HG03103 (cell line): ENCODE results near the gene PCDHA1.
"Not testable (repeated sequence)": the region's sequence is repeated elsewhere in the genome, so short reads cannot be mapped to it uniquely, and the experiment has no call there.

Experiments
- ATAC-seq: cut with Tn5 transposase; IDR thresholded peaks from one replicate; pipeline ENCODE4 v1.9.1; 2021; ENCODE audit warnings: low read depth; ENCODE audit not compliant: unreplicated experiment

Gene PCDHA1

DNA sequence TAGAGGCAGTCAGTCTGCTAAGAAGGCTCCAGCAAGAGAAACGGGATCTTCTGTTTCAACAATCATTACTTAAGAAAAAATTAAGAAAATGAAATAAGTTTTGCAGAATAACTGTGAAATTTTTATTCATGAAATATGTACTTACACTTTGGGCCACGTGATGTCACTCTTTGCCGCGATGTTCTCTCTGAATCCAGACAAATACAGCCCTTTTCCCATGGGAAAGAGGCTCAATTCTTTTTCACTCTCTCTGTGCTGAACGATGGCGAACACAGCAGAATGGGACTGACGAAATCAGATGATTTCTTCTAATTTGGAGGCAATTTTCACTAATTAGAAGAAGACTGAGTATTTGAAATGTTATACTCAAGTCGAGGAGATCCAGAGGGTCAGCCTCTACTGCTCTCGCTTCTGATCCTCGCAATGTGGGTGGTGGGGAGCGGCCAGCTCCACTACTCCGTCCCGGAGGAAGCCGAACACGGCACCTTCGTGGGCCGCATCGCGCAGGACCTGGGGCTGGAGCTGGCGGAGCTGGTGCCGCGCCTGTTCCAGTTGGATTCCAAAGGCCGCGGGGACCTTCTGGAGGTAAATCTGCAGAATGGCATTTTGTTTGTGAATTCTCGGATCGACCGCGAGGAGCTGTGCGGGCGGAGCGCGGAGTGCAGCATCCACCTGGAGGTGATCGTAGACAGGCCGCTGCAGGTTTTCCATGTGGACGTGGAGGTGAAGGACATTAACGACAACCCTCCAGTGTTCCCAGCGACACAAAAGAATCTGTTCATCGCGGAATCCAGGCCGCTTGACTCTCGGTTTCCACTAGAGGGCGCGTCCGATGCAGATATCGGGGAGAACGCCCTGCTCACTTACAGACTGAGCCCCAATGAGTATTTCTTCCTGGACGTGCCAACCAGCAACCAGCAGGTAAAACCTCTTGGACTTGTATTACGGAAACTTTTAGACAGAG lies 62.5 kb downstream of the PCDHA1 start, which contains the start of gene PCDHA9:
TSS of gene PCDHA9 (plus strand) at position 244 of the 964 bp plus-strand sequence. CDS start at position 358, 114 bp downstream.
- not testable (repeated sequence) for ATAC-seq

DNA sequence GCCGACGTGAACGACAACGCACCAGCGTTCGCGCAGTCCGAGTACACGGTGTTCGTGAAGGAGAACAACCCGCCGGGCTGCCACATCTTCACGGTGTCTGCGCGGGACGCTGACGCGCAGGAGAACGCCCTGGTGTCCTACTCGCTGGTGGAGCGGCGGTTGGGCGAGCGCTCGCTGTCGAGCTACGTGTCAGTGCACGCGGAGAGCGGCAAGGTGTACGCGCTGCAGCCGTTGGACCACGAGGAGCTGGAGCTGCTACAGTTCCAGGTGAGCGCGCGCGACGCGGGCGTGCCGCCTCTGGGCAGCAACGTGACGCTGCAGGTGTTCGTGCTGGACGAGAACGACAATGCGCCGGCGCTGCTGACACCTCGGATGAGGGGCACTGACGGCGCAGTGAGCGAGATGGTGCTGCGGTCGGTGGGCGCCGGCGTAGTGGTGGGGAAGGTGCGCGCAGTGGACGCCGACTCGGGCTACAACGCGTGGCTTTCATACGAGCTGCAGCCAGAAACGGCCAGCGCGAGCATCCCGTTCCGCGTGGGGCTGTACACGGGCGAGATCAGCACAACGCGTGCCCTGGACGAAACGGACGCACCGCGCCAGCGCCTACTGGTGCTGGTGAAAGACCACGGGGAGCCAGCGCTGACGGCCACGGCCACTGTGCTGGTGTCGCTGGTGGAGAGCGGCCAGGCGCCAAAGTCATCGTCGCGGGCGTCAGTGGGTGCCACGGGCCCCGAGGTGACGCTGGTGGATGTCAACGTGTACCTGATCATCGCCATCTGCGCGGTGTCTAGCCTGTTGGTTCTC lies 64.1 kb downstream of the PCDHA1 start:
- ATAC-seq: not testable (repeated sequence)

DNA sequence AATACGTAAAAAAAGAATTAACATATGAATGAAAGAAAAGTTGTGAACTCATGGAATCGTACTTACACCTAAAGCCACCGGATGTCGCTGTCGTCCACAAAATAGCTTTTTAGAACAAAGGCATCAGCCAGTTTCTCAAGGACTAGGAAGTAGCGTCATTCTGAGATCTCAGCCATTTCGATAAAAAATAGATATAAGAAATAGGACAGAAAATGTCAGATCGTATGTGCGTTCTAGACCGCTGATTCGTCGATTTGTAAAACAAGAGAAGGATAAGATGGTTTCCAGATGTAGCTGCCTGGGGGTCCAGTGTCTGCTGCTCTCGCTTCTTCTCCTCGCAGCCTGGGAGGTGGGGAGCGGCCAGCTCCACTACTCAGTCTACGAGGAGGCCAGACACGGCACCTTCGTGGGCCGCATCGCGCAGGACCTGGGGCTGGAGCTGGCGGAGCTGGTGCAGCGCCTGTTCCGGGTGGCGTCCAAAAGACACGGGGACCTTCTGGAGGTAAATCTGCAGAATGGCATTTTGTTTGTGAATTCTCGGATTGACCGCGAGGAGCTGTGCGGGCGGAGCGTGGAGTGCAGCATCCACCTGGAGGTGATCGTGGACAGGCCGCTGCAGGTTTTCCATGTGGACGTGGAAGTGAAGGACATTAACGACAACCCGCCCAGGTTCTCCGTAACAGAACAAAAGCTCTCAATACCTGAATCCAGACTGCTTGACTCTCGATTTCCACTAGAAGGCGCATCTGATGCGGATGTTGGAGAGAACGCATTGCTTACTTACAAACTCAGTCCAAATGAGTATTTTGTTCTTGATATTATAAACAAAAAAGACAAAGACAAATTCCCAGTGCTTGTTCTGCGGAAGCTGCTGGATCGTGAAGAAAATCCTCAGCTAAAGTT lies 70.1 kb downstream of the PCDHA1 start, which contains the start of gene PCDHA10:
TSS of gene PCDHA10 (plus strand) at position 126 of the 903 bp plus-strand sequence. CDS start at position 278, 152 bp downstream.
- no peak for ATAC-seq

DNA sequence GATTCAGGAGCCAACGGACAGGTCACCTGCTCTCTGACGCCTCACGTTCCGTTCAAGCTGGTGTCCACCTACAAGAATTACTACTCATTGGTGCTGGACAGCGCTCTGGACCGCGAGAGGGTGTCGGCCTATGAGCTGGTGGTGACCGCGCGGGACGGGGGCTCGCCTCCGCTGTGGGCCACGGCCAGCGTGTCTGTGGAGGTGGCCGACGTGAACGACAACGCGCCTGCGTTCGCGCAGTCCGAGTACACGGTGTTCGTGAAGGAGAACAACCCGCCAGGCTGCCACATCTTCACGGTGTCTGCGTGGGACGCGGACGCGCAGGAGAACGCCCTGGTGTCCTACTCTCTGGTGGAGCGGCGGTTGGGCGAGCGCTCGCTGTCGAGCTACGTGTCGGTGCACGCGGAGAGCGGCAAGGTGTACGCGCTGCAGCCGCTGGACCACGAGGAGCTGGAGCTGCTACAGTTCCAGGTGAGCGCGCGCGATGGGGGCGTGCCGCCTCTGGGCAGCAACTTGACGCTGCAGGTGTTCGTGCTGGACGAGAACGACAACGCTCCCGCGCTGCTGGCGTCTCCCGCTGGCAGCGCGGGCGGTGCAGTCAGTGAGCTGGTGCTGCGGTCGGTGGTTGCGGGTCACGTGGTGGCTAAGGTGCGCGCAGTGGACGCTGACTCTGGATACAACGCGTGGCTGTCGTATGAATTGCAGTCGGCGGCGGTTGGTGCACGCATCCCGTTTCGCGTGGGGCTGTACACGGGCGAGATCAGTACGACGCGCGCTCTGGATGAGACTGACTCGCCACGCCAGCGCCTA lies 71.4 kb downstream of the PCDHA1 start:
- ATAC-seq: no peak

DNA sequence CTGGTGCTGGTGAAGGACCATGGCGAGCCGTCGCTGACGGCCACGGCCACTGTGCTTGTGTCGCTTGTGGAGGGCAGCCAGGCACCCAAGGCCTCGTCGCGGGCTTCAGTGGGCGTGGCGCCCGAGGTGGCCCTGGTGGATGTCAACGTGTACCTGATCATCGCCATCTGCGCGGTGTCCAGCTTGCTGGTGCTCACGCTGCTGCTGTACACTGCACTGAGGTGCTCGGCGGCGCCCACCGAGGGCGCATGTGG lies 72.0 kb downstream of the PCDHA1 start:
- no peak for ATAC-seq

DNA sequence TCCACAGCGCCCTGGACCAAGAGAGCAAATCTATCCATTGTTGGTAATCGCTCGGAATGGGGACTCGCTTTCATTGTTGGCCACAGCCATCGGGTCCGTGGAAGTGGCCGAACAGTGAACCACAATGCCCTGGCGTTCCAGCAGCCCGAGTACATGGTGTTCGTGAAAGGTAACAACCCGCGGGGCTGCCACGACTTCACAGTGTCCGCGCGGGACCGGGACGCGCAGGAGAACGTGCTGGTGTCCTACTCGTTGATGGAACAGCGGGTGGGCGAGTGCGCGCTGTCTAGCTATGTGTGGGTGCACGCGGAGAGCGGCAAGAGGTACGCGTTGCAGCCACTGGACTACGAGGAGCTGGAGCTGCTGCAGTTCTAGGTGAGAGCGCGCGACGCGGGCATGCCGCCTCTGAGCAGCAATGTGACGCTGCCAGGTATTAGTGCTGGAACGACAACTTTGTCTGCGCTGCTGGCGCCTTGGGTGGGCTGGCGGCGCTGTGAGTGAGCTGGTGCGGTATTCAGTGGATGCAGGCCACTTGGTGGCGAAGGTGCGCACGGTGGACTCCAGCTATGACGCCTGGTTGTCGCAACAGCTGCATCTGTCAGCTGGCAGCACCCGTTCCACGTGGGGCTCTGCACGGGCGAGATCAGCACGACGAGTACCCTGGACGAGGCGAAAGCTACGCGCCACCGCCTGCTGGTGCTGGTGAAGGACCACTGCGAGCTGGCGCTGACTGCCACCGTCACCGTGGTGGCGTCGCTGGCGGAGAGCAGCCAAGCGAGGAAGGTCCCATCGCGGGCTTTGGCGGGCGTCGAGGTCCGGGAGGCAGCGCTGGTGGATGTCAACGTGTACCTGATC lies 76.7 kb downstream of the PCDHA1 start:
- no peak for ATAC-seq

DNA sequence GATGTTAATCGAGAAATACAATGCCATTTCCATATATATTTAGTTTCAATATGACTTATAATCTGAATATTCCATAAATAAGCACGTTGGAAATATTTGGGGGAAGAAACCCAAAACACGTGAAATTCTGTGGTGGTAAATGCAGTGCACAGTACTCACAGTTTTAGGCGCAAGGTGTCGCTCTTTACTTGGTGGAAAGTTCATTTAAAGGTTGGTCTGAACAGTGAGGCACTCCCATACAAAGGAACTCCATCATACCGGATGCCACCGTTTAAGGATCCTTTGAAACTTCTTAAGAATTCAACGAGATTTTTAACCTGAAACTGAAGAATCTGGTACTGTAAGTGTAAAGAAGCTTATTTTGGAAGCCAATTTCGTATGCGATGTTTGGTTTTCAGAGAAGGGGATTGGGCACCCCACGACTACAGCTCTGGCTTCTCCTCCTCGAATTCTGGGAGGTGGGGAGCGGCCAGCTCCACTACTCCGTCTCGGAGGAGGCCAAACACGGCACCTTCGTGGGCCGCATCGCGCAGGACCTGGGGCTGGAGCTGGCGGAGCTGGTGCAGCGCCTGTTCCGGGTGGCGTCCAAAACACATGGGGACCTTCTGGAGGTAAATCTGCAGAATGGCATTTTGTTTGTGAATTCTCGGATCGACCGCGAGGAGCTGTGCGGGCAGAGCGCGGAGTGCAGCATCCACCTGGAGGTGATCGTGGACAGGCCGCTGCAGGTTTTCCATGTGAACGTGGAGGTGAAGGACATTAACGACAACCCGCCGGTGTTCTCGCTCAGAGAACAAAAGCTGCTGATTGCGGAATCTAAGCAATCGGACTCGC lies 83.0 kb downstream of the PCDHA1 start, which contains the start of gene PCDHA11:
TSS of gene PCDHA11 (plus strand) at position 237 of the 834 bp plus-strand sequence. CDS start at position 384, 147 bp downstream.
- no peak for ATAC-seq

DNA sequence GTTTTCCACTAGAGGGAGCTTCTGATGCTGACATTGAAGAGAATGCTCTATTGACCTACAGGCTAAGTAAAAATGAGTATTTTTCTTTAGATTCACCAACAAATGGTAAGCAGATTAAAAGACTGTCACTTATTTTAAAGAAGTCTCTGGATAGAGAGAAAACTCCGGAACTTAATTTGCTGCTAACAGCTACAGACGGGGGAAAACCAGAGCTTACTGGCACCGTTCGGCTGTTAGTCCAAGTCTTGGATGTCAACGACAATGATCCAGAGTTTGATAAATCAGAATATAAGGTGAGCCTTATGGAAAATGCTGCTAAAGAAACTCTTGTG lies 83.6 kb downstream of the PCDHA1 start:
- ATAC-seq: no peak

DNA sequence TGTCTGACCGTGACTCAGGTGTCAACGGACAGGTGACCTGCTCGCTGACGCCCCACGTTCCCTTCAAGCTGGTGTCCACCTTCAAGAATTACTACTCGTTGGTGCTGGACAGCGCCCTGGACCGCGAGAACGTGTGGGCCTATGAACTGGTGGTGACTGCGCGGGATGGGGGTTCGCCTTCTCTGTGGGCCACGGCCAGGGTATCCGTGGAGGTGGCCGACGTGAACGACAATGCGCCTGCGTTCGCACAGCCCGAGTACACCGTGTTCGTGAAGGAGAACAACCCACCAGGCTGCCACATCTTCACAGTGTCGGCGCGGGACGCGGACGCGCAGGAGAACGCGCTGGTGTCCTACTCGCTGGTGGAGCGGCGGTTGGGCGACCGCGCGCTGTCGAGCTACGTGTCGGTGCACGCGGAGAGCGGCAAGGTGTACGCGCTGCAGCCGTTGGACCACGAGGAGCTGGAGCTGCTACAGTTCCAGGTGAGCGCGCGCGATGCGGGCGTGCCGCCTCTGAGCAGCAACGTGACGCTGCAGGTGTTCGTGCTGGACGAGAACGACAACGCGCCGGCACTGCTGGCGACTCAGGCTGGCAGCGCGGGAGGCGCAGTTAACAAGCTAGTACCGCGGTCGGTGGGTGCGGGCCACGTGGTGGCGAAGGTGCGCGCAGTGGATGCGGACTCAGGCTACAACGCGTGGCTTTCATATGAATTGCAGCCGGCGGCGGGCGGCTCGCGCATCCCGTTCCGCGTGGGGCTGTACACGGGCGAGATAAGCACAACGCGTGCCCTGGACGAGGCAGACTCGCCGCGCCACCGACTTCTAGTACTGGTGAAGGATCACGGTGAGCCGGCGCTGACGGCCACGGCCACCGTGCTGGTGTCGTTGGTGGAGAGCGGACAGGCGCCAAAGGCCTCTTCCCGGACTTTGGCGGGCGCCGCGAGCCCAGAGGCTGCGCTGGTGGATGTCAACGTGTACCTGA lies 84.6 kb downstream of the PCDHA1 start:
- ATAC-seq: no peak

DNA sequence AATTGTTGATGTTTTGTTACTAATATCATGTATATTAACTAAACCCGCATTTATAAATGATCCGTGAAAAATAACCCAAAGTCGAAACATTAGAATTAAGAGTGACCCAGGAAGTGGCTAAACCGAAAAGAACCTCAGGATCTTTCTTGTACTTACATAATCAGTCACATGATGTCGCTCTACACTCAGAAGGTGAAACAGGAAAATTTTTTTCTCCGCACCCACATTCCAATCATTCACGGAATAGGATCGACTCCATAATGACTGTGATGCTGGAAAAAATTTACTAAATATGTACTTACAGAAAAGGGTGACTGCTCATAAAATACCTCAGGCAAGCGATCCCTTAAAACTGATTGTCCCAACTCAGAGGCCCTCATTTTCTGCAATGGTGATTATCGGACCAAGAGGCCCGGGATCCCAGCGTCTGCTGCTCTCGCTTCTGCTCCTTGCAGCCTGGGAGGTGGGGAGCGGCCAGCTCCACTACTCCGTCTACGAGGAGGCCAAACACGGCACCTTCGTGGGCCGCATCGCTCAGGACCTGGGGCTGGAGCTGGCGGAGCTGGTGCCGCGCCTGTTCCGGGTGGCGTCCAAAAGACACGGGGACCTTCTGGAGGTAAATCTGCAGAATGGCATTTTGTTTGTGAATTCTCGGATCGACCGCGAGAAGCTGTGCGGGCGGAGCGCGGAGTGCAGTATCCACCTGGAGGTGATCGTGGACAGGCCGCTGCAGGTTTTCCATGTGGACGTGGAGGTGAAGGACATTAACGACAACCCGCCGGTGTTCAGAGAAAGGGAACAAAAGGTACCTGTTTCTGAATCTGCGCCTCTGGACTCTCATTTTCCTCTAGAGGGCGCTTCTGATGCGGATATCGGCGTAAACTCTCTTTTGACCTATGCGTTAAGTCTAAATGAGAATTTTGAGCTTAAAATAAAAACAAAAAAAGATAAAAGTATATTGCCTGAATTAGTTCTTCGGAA lies 89.4 kb downstream of the PCDHA1 start, which contains the start of gene PCDHA12:
TSS of gene PCDHA12 (plus strand) at position 224 of the 981 bp plus-strand sequence. CDS start at position 389, 165 bp downstream.
- no peak for ATAC-seq

DNA sequence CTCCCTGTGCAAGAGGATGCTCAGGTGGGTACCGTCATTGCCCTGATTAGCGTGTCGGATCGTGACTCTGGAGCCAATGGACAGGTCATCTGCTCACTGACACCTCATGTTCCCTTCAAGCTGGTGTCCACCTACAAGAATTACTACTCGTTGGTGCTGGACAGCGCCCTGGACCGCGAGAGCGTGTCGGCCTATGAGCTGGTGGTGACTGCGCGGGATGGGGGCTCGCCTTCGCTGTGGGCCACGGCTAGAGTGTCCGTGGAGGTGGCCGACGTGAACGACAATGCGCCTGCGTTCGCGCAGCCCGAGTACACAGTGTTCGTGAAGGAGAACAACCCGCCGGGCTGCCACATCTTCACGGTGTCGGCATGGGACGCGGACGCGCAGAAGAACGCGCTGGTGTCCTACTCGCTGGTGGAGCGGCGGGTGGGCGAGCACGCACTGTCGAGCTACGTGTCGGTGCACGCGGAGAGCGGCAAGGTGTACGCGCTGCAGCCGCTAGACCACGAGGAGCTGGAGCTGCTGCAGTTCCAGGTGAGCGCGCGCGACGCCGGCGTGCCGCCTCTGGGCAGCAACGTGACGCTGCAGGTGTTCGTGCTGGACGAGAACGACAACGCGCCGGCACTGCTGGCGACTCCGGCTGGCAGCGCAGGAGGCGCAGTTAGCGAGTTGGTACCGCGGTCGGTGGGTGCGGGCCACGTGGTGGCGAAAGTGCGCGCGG lies 90.8 kb downstream of the PCDHA1 start:
- not testable (repeated sequence) for ATAC-seq

DNA sequence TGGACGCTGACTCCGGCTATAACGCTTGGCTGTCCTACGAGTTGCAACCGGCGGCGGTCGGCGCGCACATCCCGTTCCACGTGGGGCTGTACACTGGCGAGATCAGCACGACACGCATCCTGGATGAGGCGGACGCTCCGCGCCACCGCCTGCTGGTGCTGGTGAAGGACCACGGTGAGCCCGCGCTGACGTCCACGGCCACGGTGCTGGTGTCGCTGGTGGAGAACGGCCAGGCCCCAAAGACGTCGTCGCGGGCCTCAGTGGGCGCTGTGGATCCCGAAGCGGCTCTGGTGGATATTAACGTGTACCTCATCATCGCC lies 91.3 kb downstream of the PCDHA1 start:
- ATAC-seq: no peak

DNA sequence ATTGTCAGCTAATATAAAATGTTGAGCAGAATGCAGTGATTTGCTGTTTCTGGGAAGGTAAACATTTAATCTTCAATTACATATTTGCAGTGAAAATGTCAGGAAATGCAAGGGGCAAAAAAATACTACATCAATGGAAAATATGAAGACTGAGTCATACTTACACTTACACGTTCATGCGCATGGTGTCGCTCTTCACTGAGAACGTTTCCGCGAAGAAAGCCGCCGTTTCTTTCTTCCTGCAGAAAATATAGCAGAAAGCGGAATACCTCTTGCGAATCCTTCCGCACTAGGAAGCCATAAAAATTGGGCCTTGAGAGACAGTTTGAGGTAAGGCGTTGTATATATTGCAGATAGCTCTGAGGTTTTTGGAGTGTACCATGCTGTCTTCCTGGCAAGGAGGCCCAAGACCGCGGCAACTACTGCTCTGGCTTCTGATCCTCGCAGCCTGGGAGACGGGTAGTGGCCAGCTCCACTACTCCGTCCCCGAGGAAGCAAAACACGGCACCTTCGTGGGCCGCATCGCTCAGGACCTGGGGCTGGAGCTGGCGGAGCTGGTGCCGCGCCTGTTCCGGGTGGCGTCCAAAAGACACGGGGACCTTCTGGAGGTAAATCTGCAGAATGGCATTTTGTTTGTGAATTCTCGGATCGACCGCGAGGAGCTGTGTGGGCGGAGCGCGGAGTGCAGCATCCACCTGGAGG lies 96.1 kb downstream of the PCDHA1 start, which contains the start of gene PCDHA13:
TSS of gene PCDHA13 (plus strand) at position 236 of the 702 bp plus-strand sequence. CDS start at position 381, 145 bp downstream.
- ATAC-seq: no peak

DNA sequence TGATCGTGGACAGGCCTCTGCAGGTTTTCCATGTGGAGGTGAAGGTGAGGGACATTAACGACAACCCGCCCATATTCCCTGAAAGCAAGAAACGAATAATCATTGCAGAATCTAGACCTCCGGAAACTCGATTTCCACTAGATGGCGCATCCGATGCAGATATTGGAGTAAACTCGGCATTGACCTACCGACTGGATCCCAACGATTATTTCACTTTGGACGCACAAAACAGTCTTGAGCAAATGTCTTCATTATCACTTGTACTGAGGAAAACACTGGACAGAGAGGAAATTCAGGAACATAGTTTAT lies 96.6 kb downstream of the PCDHA1 start:
- ATAC-seq: no peak
